Tibial nerve (tissue), 4 donors: ENCODE data around the gene SAP30L.

ENCODE experiments used
- EP300 ChIP-seq, 2 donors: sonication (generic); formaldehyde crosslinking; IDR thresholded peaks; one replicate each; pipeline ENCODE4 v1.6.1; 2017; ENCODE audit warnings: antibody characterized with exemption in 2 of 2, mild to moderate bottlenecking in 1 of 2
- TF ChIP-seq, protein P1 (sequence below), 5 experiments: fragments of 200-600 bp in 3 of 5; fragments of 450-650 bp in 2 of 5; sonication (generic) in 3 of 5; IDR thresholded peaks; one replicate each; pipeline ENCODE4 v1.5.1; 2016 to 2019; ENCODE audit warnings: antibody characterized with exemption in 5 of 5, mild to moderate bottlenecking in 3 of 5, moderate library complexity in 2 of 5

- TF ChIP-seq, protein P1, sequence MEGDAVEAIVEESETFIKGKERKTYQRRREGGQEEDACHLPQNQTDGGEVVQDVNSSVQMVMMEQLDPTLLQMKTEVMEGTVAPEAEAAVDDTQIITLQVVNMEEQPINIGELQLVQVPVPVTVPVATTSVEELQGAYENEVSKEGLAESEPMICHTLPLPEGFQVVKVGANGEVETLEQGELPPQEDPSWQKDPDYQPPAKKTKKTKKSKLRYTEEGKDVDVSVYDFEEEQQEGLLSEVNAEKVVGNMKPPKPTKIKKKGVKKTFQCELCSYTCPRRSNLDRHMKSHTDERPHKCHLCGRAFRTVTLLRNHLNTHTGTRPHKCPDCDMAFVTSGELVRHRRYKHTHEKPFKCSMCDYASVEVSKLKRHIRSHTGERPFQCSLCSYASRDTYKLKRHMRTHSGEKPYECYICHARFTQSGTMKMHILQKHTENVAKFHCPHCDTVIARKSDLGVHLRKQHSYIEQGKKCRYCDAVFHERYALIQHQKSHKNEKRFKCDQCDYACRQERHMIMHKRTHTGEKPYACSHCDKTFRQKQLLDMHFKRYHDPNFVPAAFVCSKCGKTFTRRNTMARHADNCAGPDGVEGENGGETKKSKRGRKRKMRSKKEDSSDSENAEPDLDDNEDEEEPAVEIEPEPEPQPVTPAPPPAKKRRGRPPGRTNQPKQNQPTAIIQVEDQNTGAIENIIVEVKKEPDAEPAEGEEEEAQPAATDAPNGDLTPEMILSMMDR (IDR thresholded peaks at IDR 0.05): no peak
- TF ChIP-seq EP300 (IDR thresholded peaks at IDR 0.05): no peak
These were observed 5.3 kb upstream of the SAP30L start for GRCh38 chr5:154440540-154440939.
